Spleen (tissue), 11 donors: ENCODE measurements around the gene BPHL. TPM values are rescaled to one million over a fixed set of nuclear protein-coding genes. Genes with fewer than 3 reads are reported as not detected.
"Not testable (repeated sequence)": the region's sequence is repeated elsewhere in the genome, so short reads cannot be mapped to it uniquely, and the experiment has no call there.

Experiments used
- DNase-seq: peaks from one replicate; pipeline ENCODE4 v3.0.0-alpha.2; 2020
- H3K27ac ChIP-seq, 8 donors: fragments of 200-600 bp; sonication (generic) in 7 of 8; 1 replicate in 4 of 8; 2 replicates in 4 of 8; pipeline versions ENCODE4 v1.5.0 to v1.8.0; 2016 to 2021; ENCODE audit warnings: inconsistent platforms in 4 of 8, mild to moderate bottlenecking in 4 of 8, moderate library complexity in 1 of 8
- H3K27me3 ChIP-seq, 7 donors: fragments of 200-600 bp; sonication (generic) in 6 of 7; replicated peaks in 1 of 7; 1 replicate in 4 of 7; 2 replicates in 3 of 7; pipeline versions ENCODE4 v1.5.0 to v1.8.0; 2016 to 2021; ENCODE audit warnings: inconsistent platforms in 3 of 7, mild to moderate bottlenecking in 1 of 7
- H3K36me3 ChIP-seq, 6 donors: fragments of 200-600 bp; sonication (generic) in 5 of 6; 1 replicate in 4 of 6; 2 replicates in 2 of 6; pipeline versions ENCODE4 v1.5.0 to v1.8.0; 2016 to 2021; ENCODE audit warnings: inconsistent platforms in 2 of 6
- H3K4me1 ChIP-seq, 6 donors: fragments of 200-600 bp; sonication (generic) in 5 of 6; 1 replicate in 3 of 6; 2 replicates in 3 of 6; pipeline versions ENCODE4 v1.5.0 to v1.8.0; 2016 to 2021; ENCODE audit warnings: inconsistent platforms in 3 of 6
- H3K4me3 ChIP-seq, 8 donors: fragments of 200-600 bp; sonication (generic) in 7 of 8; 1 replicate in 4 of 8; 2 replicates in 4 of 8; pipeline versions ENCODE4 v1.5.0 to v1.8.0; 2016 to 2021; ENCODE audit warnings: inconsistent platforms in 4 of 8, mild to moderate bottlenecking in 4 of 8, moderate library complexity in 2 of 8
- H3K9me3 ChIP-seq, 8 donors: fragments of 200-600 bp; sonication (generic) in 7 of 8; 1 replicate in 4 of 8; 2 replicates in 4 of 8; pipeline versions ENCODE4 v1.5.0 to v1.8.0; 2016 to 2021; ENCODE audit warnings: inconsistent platforms in 4 of 8
- CTCF ChIP-seq, 11 experiments: fragments of 200-600 bp in 7 of 11; fragments of 450-650 bp in 4 of 11; sonication (generic) in 4 of 11; IDR thresholded peaks in 8 of 11; conservative IDR thresholded peaks in 3 of 11; 1 replicate in 7 of 11; 2 replicates in 4 of 11; pipeline versions ENCODE4 v1.4.0 to v1.8.0; 2016 to 2021; ENCODE audit warnings: antibody characterized with exemption in 11 of 11, inconsistent platforms in 4 of 11, mild to moderate bottlenecking in 1 of 11
- POLR2A ChIP-seq, 3 donors: fragments of 450-650 bp; IDR thresholded peaks; one replicate each; pipeline ENCODE4 v1.5.1; 2017; ENCODE audit warnings: antibody characterized with exemption in 3 of 3, mild to moderate bottlenecking in 1 of 3
- POLR2AphosphoS5 ChIP-seq, 3 donors: sonication (generic); formaldehyde crosslinking; IDR thresholded peaks; one replicate each; pipeline ENCODE4 v1.5.1; 2017; ENCODE audit warnings: antibody characterized with exemption in 3 of 3
- WGBS, 5 donors: extraction: QIAGEN DNeasy Blood & Tissue Kit in 3 of 5; methylation state at CpG; one replicate each; pipeline versions ENCODE4 v1.1.5 to v1.1.7; 2013 to 2018; 5-methylcytosine and 5-hydroxymethylcytosine counted together
- intact Hi-C: fragments of 100-400 bp; cut with DNase I; formaldehyde crosslinking; loops from one replicate; pipeline ENCODE4 v1.15.0; 2023; ENCODE audit warnings: low total_unique reads
- polyA plus RNA-seq, 3 donors: library from polyadenylated mRNA; stranded (reverse); fragments of 200-250 nt; gene quantifications; one replicate each; pipeline ENCODE4 v1.2.1, GENCODE V29; 2013
- total RNA-seq, 7 donors: library from RNA; depleted of rRNA in 3 of 7; stranded (reverse); fragments of >200 nt in 3 of 7; fragmentation: NEBNext Ultra II Directional in 4 of 7; extraction: Animal tissue kit (Norgen Biotek cat#: 25700) in 4 of 7; gene quantifications; one replicate each; pipeline versions ENCODE4 v1.1.0 to v1.2.1, GENCODE V29; 2016 to 2021
- donor health status: healthy with polysubstance abuse.
- donor health status: DM: no; HTN: no; CAD: no; lungs with moderate emphysema.
- donor health status: DM: no; HTN: no; CAD: no.
- donor health status: Bipolar disorder and iron deficiency.
- donor health status: healthy.
- donor health status: DM: no; HTN: no; CAD: no.
- donor health status: DM: yes; HTN: yes; CAD: no.

BPHL gene
- total and polyA plus RNA-seq, 10 donors = 6.6 to 11.3 (median 9.4) TPM

- no peaks in the 10 kb centered on the region for H3K36me3 ChIP-seq
- no peak for DNase-seq
- H3K9me3 ChIP-seq = no peaks in the 10 kb centered on the region
- no peak overlapping the region for H3K27ac ChIP-seq
- no peak overlapping the region for H3K4me3 ChIP-seq
- peaks cover 0 to 21% (median 0%) of the 10 kb centered on the region in 7 donors for H3K27me3 ChIP-seq
- 64 to 74% (median 69%) methylated on average over 8 to 11 of the region's 11 CpGs for WGBS, 5 donors
- no peaks in the 10 kb centered on the region for H3K4me1 ChIP-seq
- intact Hi-C loops = no loop called here
- TF ChIP-seq POLR2AphosphoS5 (IDR thresholded peaks at IDR 0.05) = no peak
Observed at GRCh38 chr6:3175715-3176402, 57.3 kb downstream of the BPHL start.

- 79 to 92% (median 85%) methylated on average over 18 to 22 of the region's 22 CpGs for WGBS, 5 donors
- Histone ChIP-seq H3K9me3 (no peaks in the 10 kb centered on the region), H3K36me3 (no peaks in the 10 kb centered on the region), H3K27me3 (peaks cover 0 to 21% (median 0%) of the 10 kb centered on the region in 7 donors), H3K27ac (no peak overlapping the region), H3K4me1 (no peaks in the 10 kb centered on the region), H3K4me3 (no peak overlapping the region)
- DNase-seq = no peak
- intact Hi-C loops = no loop called here
- TF ChIP-seq CTCF (IDR thresholded peaks at IDR 0.05 in 8 of 11, conservative IDR thresholded peaks at IDR 0.05 in 3 of 11) (no peak), POLR2AphosphoS5 (IDR thresholded peaks at IDR 0.05) (no peak), POLR2A (IDR thresholded peaks at IDR 0.05) (no peak)
Observed at GRCh38 chr6:3176562-3177355, 58.2 kb downstream of the BPHL start.

- H3K4me1 ChIP-seq, DNase-seq, H3K36me3 ChIP-seq, H3K27ac ChIP-seq, H3K4me3 ChIP-seq, H3K9me3 ChIP-seq, intact Hi-C loops: not testable (repeated sequence)
- peaks cover 0 to 21% (median 0%) of the 10 kb centered on the region in 7 donors for H3K27me3 ChIP-seq
- WGBS, 5 donors = 89 to 96% (median 90%) methylated on average over 6 to 8 of the region's 8 CpGs
Observed at GRCh38 chr6:3178666-3179065, 60.2 kb downstream of the BPHL start.

- intact Hi-C loops, H3K36me3 ChIP-seq, H3K4me1 ChIP-seq, H3K9me3 ChIP-seq, H3K4me3 ChIP-seq, DNase-seq, H3K27ac ChIP-seq: not testable (repeated sequence)
- 61 to 90% (median 73%) methylated on average over 4 to 6 of the region's 8 CpGs for WGBS, 5 donors
- H3K27me3 ChIP-seq = peaks cover 0 to 21% (median 0%) of the 10 kb centered on the region in 7 donors
Observed at GRCh38 chr6:3179945-3180344, 61.4 kb downstream of the BPHL start.

- 63 to 90% (median 77%) methylated on average over 2 of the region's 2 CpGs for WGBS, 5 donors
- Histone ChIP-seq H3K4me3 (no peak overlapping the region), H3K27me3 (peaks cover 0 to 21% (median 0%) of the 10 kb centered on the region in 7 donors), H3K4me1 (no peaks in the 10 kb centered on the region), H3K9me3 (no peaks in the 10 kb centered on the region), H3K36me3 (no peaks in the 10 kb centered on the region), H3K27ac (no peak overlapping the region)
- DNase-seq = no peak
- no peak for TF ChIP-seq CTCF (IDR thresholded peaks at IDR 0.05 in 8 of 11, conservative IDR thresholded peaks at IDR 0.05 in 3 of 11)
- TF ChIP-seq POLR2A (IDR thresholded peaks at IDR 0.05) = no peak
- no peak for TF ChIP-seq POLR2AphosphoS5 (IDR thresholded peaks at IDR 0.05)
- intact Hi-C loops = no loop called here
Observed at GRCh38 chr6:3181105-3181504, 62.6 kb downstream of the BPHL start.
